Measurements from ENCODE around the gene DOC2B.
"Not testable (repeated sequence)": the region's sequence is repeated elsewhere in the genome, so short reads cannot be mapped to it uniquely, and the experiment has no call there.

GRCh38 chr17:168614-169013, 12.8 kb downstream of the DOC2B start:
- not testable (repeated sequence) for TF ChIP-seq TSHZ1 (tag by site-specific recombination; IDR thresholded peaks at IDR 0.05; ENCODE audit: borderline replicate concordance)
- TF ChIP-seq, protein P1, sequence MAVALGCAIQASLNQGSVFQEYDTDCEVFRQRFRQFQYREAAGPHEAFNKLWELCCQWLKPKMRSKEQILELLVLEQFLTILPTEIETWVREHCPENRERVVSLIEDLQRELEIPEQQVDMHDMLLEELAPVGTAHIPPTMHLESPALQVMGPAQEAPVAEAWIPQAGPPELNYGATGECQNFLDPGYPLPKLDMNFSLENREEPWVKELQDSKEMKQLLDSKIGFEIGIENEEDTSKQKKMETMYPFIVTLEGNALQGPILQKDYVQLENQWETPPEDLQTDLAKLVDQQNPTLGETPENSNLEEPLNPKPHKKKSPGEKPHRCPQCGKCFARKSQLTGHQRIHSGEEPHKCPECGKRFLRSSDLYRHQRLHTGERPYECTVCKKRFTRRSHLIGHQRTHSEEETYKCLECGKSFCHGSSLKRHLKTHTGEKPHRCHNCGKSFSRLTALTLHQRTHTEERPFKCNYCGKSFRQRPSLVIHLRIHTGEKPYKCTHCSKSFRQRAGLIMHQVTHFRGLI (tag by site-specific recombination; IDR thresholded peaks at IDR 0.05): not testable (repeated sequence)
- TF ChIP-seq, protein P2, sequence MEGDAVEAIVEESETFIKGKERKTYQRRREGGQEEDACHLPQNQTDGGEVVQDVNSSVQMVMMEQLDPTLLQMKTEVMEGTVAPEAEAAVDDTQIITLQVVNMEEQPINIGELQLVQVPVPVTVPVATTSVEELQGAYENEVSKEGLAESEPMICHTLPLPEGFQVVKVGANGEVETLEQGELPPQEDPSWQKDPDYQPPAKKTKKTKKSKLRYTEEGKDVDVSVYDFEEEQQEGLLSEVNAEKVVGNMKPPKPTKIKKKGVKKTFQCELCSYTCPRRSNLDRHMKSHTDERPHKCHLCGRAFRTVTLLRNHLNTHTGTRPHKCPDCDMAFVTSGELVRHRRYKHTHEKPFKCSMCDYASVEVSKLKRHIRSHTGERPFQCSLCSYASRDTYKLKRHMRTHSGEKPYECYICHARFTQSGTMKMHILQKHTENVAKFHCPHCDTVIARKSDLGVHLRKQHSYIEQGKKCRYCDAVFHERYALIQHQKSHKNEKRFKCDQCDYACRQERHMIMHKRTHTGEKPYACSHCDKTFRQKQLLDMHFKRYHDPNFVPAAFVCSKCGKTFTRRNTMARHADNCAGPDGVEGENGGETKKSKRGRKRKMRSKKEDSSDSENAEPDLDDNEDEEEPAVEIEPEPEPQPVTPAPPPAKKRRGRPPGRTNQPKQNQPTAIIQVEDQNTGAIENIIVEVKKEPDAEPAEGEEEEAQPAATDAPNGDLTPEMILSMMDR (tag by site-specific recombination; IDR thresholded peaks at IDR 0.05): not testable (repeated sequence)

Data from HEK293 (cell line).